ENCODE data around the gene CYB561D1.

Gene CYB561D1

DNA sequence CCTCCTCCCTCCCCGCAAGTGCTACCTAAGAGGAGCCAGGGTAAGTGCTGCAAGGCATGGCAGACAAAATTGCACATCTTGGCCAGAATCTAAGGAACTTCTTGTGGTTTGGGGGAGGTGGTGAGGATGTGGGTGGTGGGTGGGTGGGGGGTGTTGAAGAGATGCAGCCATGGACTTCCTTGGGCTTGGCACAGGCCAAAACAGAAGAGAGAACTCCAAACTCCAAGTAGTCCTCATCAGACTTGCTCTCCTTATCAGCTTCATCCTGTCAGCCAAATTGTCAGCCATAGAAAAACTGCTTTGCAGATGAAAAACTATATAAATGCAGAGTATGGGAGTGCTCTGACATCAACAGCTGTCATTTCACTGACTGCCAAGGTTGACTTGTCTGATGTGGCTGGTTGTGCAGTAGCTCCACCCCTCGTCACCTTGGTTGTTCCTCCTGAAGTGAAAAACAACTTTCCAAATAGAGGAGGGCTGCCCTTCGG is 8.5 kb downstream of the CYB561D1 start:
- DNase-seq = no peak

DNA sequence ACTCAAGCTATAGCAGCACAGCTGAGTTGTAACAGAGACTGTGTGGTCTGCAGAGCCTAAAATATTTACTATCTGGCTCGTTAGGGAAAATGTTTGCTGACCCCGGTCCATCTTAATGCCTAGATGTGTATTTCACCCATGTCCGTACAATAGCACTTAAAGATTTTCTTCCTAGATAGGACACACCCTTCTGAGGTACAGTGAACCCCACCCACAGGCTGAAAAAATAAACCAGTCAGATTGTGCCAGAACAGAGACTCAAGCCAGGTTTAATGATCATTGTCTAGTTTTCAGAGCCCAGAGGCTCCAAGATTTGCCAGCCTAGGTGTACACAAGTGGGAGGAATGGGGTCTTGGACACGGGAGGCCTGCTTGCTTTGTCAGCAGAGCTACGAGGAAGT is 10.0 kb downstream of the CYB561D1 start:
- no peak for DNase-seq

DNA sequence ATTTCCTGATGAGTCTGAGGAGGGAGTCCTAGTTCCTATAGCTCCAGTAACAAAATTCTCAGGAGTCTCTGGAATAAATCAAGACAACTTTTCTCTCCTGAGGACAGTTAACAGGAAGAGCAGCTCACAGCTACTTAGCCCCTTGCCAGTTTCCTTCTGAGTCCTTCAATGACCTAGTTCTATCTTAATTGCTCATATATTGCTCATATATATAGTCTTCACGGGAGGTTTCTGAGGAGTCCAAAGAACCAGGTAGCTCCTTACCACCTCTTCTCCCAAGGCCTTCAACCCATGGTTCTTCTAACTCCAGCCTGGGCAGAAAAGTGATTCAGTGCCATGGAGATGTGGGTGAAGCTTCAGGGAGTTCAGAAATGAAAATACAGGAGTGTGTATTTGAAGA is 11.1 kb downstream of the CYB561D1 start:
- DNase-seq = no peak

DNA sequence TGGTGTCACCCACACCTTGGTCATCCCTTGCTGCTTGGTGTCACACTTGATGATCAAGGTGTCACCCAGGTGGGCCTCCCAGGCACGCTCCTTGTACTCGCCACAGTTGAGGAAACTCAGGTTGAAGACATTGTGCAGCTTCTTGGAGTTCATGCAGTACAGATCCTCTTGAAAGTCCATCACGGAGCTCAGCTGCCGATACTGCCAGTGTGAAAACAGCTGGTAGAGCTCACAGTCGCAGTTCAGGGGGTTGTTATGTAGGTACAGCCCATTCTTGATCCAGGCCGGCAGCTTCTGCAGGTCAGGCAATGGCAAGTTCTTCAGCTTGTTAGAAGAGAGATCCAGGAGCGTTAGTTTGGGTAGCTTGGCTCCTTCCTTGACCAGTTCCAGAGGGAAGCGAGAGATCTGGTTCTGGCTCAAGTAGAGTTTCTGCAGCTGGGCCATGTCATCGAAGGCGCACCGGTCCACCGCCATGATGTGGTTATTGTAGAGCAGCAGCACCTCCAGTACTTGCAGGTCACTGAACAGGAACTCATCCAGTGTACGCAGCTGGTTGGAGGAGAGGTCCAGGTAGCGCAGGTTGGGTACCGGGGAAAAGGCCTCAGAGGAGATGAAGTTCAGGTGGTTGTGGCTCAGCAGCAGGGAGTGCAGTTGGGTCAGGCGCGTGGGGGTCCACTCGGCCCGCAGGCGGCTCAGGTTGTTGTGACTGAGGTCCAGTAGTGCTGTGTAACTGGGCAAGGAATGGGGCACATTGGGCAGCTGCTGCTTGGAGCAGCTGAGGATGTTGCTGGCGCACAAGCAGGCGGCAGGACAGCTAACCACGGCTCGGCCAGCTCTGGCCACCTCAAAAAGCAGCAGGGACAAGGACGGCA is 14.3 kb downstream of the CYB561D1 start:
- no peak for DNase-seq

DNA sequence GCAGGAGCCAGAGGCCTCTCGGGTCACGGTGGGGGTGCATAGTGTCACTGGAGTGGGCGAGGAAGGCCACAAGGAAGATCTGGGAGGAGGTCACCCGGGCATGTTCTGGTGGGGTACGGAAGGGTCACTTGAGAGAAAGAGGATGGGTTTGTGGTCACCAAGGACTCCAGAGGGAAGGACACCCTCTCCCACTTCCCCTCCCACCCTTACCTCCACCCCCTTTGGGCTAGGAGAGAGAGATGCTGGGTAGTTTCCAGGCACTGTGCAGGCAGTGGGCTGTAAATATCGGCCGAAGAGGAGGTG is 14.9 kb downstream of the CYB561D1 start:
- DNase-seq = no peak

DNA sequence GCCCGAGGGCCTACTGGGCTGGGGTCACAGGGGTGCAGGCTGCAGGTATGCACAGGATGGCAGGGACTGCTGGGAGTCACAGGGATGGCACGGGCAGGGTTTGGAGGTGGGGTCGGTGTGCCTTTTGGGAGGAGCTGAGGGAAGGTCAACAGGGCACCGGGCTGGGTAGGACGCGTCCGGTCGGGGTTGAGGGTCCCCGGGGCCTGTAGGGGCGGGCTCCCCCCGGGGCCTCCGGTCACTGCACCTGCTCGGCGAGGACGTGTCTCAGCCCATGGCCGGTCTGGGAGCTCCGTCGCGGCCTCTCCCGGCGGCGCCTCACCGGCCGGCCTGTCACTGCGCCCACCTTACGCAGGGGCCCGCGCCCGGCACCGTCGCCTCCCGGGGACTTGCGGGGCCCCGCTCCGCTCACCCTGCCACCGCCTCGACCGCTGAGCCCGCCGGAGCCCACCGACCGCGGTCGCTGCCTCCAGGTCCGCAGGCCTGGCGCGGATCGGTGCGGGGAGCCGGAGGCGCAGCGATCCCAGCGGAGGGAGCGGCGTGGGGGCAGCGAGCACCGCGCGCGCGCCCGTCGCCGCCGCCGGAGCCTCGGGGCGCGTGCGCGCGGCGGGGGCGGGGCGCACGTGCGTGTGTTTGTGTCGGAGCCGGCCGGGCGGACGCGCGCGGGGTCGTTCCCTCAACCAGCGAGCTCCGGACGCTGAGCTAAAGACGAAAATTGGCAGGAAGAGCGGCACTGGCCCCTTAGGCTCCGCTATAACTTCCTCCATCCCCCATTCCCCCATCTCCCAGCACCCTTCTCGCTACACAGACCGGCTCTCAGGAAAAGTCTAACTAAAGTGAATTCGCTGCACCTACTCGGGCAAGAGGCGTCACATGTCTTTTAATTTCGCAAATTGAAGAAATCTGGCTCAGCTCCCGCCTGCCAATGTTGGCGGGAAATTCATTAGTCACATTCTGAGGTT is 15.6 kb downstream of the CYB561D1 start, which contains the start of gene AMIGO1:
AMIGO1 (minus strand) TSS at position 552 of the 959 bp plus-strand sequence. CDS start 815 bp downstream, outside the sequence.
- DNase-seq = peak; percentile 72

DNA sequence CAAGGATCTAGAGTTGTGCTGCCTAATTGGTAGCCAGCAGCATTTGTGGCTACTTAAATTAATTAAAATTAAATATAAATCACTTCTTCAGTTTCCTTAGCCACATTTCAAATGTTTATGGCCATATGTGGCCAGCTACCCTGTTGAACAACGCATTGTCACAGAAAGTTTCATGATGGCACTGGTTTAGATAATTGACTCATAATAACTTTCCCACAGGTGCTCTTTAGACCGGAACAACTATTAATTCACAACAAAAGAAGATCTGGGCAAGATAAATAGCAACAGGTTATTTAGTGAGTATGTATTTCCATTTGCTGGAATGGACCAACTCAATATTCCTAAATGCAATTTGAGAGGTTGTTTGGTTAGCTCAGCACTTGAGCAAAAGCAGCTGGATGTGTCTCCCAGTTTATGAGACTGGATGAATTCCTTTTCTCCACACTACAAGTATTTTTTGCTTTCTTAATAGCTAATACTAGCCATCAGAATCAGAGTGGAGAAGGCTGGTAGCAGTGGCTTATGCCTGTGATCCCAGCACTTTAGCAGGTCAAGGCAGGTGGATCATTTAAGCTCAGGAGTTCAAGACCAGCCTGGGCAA is 19.3 kb downstream of the CYB561D1 start:
- DNase-seq = no peak

DNA sequence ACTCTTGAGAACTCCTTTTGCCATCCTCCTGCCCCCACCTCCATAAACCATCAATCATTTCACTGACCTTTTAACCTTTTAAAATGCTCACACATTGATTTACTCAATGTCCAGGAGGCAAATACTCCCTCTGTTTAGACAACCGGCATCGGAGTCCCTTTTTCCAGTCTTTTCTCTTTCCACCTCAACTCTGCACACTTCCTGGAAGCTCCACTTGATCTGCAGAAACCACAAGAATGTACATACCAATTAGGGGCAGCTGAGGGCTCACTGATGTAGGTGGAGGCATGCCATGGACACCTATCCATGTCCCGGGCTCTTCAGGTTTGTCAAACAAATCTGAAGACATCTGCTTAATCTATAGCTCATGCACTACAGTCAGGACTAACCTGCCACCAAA is 21.0 kb downstream of the CYB561D1 start:
- no peak for DNase-seq

DNA sequence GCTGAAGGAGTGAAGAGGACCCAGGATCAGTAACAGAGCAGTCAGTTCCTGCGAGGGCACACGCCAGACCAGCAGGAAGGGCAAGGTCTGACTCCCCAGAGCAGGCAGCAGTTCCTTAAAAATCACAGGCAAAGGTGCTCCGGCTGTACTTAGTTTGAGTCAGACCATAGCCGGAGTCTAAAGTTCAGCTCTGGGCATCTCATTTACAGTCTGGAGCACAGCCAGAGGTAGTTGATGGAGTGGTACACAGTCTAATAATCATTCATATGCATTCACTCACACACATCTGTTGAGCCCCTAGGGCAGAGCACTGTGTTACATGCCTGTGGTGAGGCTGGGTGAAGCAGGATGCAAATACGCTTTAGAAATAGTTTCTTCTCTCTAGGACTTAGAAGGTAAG is 23.0 kb downstream of the CYB561D1 start:
- no peak for DNase-seq

DNA sequence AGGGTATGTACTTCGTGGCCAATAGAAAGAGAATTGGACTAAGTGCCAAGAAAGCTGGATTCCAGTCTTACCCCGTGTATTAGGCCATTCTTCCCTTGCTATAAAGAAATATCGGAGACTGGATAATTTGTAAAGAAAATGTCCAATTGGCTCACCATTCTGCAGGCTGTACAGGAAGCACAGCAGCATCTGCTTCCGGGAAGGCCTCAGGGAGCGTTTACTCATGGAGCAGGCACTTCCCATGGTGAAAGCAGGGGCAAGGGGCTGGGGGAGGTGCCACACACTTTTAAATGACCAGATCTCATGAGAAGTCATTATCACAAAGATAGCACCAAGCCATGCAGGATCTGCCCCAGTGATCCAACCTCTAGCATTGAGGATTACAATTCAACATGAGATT is 23.4 kb downstream of the CYB561D1 start:
- DNase-seq = no peak

DNA sequence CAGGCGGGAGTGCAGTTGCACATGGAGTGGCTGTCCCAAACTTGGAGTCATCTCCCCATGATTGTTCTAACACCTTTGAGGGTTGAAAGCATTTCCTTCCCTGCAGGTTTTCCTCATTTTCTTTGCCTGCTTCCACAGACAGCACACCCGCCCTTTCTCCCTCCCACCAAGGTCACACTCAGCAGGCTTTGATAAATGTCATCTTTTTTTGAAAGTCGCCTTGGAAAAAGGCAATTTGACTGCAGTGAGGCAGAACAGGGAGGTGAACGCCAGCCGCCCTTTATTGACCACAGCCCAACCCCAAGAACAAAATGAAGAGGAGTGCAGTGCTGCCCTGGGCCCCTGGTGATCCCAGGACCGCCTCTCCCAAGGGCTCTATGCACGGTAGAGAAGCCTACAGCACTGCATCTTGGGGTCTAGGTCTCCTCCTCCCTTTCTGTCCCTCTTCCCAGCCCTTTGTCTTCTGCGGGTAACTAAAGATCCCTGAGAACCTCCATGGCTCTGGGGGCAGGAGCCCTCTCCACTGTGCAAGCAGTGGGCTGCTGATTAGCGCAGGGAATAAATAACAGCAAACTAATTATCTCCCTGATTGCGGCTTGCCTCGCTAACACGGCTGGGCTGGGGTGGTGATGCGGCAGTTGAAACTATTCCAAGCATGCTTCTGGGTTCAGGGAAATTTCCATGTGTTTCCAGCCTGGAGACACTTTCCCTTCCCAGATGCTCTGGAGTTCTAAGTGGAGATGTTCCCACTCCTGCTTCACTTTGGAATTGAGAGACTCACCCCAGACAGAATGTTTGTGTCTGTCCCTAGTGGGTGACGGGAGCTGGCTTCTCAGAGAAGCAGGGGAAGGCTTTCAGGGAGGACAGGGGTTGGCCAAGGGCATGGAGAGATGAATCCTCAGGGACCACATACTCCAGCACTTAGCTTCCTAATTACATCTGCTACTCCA is 27.4 kb downstream of the CYB561D1 start:
- DNase-seq = no peak

DNA sequence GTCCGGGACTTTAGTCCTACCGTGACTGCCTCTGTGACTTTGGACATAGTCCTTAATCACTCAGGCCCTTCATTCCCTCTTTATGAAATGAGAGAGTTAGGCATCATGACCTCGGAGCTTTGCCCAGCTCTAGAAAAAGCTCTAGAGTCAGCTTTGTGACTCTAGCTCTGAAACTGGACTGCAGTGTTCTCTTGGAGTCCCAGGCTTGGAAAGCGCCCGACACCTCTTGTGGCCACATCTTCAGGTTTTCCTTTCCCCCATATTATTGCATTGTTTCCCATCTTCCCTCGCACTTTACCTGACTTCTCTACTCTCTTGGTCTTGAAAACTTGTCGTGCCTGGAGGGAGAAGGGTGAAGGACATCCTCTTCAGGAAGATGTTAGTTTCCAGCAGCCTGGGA is 28.1 kb downstream of the CYB561D1 start:
- DNase-seq = no peak

DNA sequence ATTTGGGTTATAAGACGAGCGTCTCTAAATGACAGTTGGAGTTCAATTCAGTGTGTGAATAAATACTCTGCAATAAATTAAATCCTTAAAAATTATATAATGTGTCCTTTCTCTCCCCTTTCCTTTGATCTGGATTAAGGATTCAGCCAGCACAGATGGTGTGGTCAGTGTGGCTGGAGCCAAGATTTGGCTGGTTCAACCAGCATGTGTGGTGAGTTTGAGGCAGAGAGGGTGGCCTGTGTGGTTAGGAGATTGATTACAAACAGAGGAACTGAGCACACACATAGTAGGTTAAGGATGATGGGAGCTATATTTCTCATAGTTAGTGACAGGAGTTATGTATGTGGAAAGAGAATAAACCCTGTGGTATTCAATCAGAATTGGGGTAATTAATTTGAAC is 29.8 kb downstream of the CYB561D1 start:
- no peak for DNase-seq

DNA sequence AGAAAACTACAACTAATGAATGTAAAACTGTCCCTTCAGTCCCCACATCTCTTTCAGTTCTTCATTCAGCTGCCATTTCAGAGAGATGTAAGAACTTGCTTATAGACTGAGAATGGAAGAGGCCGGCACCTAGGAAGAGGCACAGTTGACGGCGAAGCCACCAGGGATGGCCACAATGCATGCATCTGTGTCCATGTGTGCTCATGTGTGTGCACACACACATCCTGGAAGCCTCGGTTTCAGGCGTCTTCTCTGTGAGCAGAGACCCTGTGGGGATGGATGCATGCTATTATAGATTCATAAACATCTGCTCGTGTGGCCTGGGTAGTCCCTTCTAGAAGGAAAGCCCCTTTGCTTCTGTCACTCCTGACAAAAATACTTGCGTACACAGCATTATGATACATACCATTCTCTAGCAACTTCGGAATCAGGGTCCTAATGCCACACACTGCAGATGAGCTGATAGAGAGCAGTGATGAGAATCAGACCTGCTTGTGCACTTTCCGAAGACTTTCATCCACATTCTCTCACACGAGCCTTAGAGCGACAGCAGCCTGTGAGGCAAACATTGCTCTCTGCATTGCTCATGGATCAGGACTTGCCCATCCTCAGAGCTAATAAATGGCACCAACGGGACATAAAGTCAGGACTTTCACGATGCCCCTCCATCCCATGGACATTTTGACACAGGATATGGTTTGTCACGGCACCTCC is 33.4 kb downstream of the CYB561D1 start:
- no peak for DNase-seq

DNA sequence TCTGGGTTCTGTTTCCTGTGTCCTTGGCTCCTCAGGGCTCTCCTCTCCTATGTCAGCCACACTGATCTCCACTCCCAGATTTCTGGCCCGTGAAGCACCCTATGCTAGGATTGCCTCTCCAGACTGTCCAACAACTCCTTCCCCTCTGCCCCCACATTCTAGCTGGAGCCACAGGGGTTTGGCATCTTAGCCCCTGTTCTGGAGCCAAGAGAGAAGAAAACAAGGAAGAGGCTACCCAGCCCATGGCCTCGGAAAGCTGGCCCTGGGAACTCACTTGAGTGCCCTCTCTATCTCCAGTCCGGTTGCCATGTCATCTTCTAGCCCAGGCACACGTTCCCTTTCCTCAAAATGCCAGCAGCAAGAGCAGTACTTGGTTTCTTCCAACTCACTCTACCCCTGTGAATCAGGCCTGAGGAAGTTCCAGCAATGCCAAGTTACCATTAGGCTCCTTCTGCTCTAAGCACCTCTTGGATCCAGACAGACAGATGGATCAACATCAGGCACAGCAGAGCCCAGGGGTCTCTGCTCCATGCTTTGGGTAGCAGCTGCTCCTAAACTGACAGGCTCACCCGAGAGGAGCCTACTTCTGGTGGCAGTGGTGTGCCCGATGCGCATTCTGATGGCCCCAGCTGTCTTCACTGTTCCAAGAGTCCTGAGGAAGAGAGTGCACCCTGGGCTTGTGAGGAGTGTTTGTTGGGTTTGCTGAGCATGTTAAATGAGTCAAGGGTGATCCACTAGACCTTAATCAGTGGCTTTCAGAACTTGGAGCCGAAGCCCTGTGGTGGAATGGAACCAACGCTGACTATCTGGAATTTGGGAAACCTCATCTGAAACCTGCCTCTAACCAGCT is 34.2 kb downstream of the CYB561D1 start:
- DNase-seq = no peak

DNA sequence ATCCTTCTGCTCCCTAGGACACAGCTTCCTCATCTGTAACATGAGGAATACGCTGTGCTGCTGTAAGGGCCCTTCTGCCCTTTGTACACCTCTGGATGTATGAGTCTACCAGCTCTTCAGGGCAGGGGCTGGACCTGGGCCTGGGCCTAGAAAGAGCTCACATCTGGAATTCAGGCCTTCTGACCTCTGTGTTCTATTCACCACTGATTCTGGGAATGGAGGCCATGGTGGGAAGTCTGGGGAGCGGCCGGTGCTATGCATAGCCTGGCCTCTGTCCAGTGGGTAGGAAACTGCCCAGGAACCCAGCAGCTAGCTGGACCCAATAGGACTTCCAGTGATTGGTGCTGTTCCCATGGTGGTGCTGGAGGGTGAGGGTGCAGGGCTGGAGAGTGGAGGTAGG is 34.8 kb downstream of the CYB561D1 start:
- DNase-seq = no peak

DNA sequence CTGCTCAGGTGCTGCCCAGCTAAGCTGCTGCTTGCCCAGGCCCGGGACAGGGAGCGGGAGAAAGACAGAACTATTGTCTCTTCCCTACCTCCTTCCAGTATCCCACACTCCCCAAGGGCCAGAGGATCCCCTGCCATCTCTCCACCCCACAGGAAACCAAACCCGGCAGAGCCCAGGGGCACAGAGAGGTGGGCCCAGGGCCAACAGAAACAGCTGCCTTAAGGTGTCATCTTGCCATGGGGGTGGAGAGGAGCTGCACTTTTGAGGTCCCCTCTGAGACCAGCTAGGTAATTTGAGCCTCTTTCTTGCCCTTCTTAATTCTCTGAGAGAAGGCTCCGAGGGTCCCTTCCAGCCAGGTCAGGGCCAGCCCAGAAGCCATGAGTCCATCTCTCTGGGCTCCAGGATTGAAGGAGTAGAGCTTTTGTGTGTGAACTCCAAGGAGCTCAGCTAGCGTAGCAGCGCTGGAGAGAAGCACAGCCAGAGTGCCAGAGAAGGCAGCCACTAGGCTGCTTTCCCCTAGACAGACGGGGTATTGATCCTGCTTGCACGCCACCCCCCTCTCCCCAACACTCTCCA is 36.1 kb downstream of the CYB561D1 start:
- peak; percentile 9 for DNase-seq

DNA sequence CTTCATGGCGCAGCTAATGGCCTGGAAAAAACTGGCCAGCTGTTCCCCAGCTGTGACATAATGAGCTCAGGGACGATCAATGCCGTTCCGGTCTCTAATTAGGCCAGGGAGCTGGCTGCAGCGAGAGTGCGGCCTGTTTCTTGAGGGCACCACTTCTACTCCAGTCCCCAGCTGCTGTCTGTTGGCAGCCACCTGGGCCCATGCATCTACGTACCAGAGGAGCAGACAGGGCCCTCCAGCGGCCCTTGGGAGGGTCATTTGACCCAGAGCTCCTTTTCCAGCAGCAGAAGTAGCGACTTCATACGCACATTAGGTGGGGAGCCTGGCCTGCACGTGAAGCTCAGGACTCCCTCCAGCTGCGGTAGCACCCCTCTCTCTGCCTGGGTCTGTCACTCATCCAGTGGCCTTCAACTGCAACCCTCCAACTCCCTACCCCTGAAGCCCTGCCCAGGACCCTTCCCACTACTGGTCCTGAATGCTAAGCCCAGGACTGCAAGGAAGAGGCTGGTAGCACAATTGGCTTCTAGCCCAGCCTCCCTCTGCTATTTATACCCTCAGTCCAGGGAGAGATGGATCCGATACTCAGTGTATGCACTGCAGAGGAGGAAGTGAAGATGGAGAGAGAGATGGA is 36.7 kb downstream of the CYB561D1 start:
- DNase-seq = peak; percentile 20

DNA sequence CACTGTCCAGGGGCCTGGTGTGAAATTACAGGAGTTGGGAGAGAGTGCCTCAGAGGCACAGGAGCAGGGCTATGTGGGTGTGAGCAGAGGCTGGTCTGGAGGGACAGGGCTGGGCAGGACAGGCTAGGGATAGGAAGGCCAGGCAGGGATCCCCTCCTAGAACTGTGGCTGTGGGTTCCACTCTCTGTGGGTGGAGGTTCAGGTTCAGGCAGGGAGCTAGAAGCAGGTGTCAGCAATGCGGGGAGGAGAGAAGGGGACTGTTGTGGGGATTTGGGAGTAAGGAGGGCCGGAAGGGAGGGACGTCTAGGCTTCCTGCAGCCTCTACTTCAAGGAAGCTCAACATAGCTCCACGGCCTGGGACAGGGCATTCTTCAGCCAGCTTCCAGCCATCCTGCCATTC is 37.5 kb downstream of the CYB561D1 start:
- peak; percentile 23 for DNase-seq
